Left lung (tissue), 10 donors: ENCODE results near the gene IGFL4. TPM values are rescaled to one million over a fixed set of nuclear protein-coding genes. Genes with fewer than 3 reads are reported as not detected.

ENCODE experiments used
- ATAC-seq: fragments of 200-7000 bp; cut with Tn5 transposase; one replicate; pipeline ENCODE4 v1.9.1; 2020; ENCODE audit warnings: moderate library complexity
- DNase-seq, 4 donors: peaks; one replicate each; pipeline ENCODE4 v3.0.0-alpha.2; 2013 to 2020
- H3K27ac ChIP-seq, 2 donors: fragments of 200-600 bp; sonication (generic) in 1 of 2; one replicate each; pipeline versions ENCODE4 v1.5.0 to v1.8.0; 2020 to 2021
- H3K27me3 ChIP-seq, 2 donors: fragments of 200-600 bp; sonication (generic) in 1 of 2; one replicate each; pipeline versions ENCODE4 v1.5.0 to v1.8.0; 2020 to 2021
- H3K36me3 ChIP-seq, 2 donors: fragments of 200-600 bp; sonication (generic) in 1 of 2; one replicate each; pipeline versions ENCODE4 v1.5.0 to v1.8.0; 2020 to 2021
- H3K4me1 ChIP-seq, 2 donors: fragments of 200-600 bp; one replicate each; pipeline ENCODE4 v1.8.0; 2021
- H3K4me3 ChIP-seq, 2 donors: fragments of 200-600 bp; sonication (generic) in 1 of 2; one replicate each; pipeline versions ENCODE4 v1.5.0 to v1.8.0; 2020 to 2021; ENCODE audit warnings: mild to moderate bottlenecking in 1 of 2
- H3K9me3 ChIP-seq, 2 donors: fragments of 200-600 bp; sonication (generic) in 1 of 2; one replicate each; pipeline versions ENCODE4 v1.5.0 to v1.8.0; 2020 to 2021
- intact Hi-C, 2 donors: fragments of 100-400 bp; cut with DNase I; formaldehyde crosslinking; loops; one replicate each; pipeline versions ENCODE4 v1.11.2 to v1.14.2; 2022
- polyA plus RNA-seq, 6 donors: library from polyadenylated mRNA; unstranded; fragments of 120-200 nt; gene quantifications; one replicate each; pipeline ENCODE4 v1.2.1, GENCODE V29; 2013; ENCODE audit not compliant: insufficient read length in 6 of 6
- total RNA-seq, 2 donors: library from RNA; stranded (reverse); fragmentation: NEBNext Ultra II Directional; extraction: Animal tissue kit (Norgen Biotek cat#: 25700); gene quantifications; one replicate each; pipeline ENCODE4 v1.2.1, GENCODE V29; 2021
- TF ChIP-seq, protein P1 (sequence below), 2 donors: fragments of 200-600 bp; sonication (generic) in 1 of 2; IDR thresholded peaks; one replicate each; pipeline versions ENCODE4 v1.5.0 to v1.8.0; 2021; ENCODE audit warnings: antibody characterized with exemption in 2 of 2
- donor health status: DM: no; HTN: yes; CAD: no.
- donor health status: DM: no; HTN: no; CAD: no.

The IGFL4 gene
- total and polyA plus RNA-seq, 8 donors = 0.48 to 1.2 (median 1.0) TPM; not detected in 2

DNA sequence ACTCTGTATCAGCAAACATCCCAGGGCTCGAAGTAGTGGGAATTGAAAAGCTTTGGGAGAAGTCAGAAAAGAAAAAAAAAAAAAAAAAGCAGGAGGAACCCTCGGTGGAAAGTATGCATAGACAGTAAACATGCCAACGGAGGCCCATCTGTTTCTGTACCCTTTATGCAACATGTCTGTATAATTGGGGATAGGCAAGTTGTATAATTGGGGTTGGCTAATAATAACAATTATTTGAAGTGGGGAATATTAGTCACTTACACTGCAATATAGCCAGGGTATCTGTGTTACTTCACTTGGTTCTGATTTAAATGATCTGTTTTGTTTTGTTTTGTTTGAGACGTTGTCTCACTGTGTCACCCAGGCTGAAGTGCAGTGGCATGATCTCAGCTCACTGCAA is 12.1 kb upstream of the IGFL4 start:
- Histone ChIP-seq H3K4me1 (no peaks in the 10 kb centered on the region), H3K27me3 (peaks cover 7 to 86% of the 10 kb centered on the region in 2 donors), H3K27ac (no peak overlapping the region), H3K9me3 (no peaks in the 10 kb centered on the region), H3K36me3 (no peaks in the 10 kb centered on the region), H3K4me3 (no peak overlapping the region)
- ATAC-seq (no peak), DNase-seq (no peak)
- TF ChIP-seq, protein P1, sequence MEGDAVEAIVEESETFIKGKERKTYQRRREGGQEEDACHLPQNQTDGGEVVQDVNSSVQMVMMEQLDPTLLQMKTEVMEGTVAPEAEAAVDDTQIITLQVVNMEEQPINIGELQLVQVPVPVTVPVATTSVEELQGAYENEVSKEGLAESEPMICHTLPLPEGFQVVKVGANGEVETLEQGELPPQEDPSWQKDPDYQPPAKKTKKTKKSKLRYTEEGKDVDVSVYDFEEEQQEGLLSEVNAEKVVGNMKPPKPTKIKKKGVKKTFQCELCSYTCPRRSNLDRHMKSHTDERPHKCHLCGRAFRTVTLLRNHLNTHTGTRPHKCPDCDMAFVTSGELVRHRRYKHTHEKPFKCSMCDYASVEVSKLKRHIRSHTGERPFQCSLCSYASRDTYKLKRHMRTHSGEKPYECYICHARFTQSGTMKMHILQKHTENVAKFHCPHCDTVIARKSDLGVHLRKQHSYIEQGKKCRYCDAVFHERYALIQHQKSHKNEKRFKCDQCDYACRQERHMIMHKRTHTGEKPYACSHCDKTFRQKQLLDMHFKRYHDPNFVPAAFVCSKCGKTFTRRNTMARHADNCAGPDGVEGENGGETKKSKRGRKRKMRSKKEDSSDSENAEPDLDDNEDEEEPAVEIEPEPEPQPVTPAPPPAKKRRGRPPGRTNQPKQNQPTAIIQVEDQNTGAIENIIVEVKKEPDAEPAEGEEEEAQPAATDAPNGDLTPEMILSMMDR (IDR thresholded peaks at IDR 0.05) = no peak
- intact Hi-C loops = no loop called here

DNA sequence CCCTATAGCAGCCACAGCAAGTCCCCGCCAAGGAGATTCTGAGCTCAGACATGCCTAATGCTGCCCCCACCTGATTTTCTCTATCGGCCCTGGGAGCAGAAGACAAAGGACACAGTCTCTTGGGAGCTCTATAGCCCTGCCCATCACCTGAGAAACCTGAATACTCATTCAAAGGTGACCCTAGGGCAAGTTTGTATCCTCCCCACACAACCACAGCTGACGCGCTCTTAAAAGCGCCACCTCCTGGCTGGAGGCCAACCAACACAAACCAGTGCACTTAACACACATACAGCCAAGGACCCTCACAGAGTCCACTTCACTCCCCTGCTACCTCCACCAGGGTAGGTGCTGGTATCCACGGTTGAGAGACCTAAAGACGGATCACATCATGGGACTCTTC is 8.8 kb upstream of the IGFL4 start:
- intact Hi-C loops = no loop called here
- no peaks in the 10 kb centered on the region for H3K36me3 ChIP-seq
- no peaks in the 10 kb centered on the region for H3K9me3 ChIP-seq
- no peak overlapping the region for H3K27ac ChIP-seq
- H3K4me1 ChIP-seq = no peaks in the 10 kb centered on the region
- DNase-seq = no peak
- no peak for ATAC-seq
- no peak overlapping the region for H3K4me3 ChIP-seq
- peaks cover 0 to 86% of the 10 kb centered on the region in 2 donors for H3K27me3 ChIP-seq
- TF ChIP-seq, protein P1 (IDR thresholded peaks at IDR 0.05) = no peak

GRCh38 chr19:46043519-46043918 is 2.7 kb upstream of the IGFL4 start:
- Histone ChIP-seq H3K27me3 (peaks cover 0 to 81% of the 10 kb centered on the region in 2 donors), H3K36me3 (no peaks in the 10 kb centered on the region), H3K4me1 (no peaks in the 10 kb centered on the region), H3K27ac (no peak overlapping the region), H3K9me3 (no peaks in the 10 kb centered on the region), H3K4me3 (no peak overlapping the region)
- DNase-seq (no peak), ATAC-seq (no peak)
- intact Hi-C loops = no loop called here
- TF ChIP-seq, protein P1 (IDR thresholded peaks at IDR 0.05) = no peak

GRCh38 chr19:46042252-46042883 is 1.6 kb upstream of the IGFL4 start:
- H3K27me3 ChIP-seq = peaks cover 0 to 70% of the 10 kb centered on the region in 2 donors
- H3K27ac ChIP-seq = no peak overlapping the region
- H3K9me3 ChIP-seq = no peaks in the 10 kb centered on the region
- DNase-seq = no peak
- TF ChIP-seq, protein P1 (IDR thresholded peaks at IDR 0.05) = no peak
- intact Hi-C loops = no loop called here
- no peaks in the 10 kb centered on the region for H3K36me3 ChIP-seq
- H3K4me3 ChIP-seq = no peak overlapping the region
- H3K4me1 ChIP-seq = no peaks in the 10 kb centered on the region
- no peak for ATAC-seq

DNA sequence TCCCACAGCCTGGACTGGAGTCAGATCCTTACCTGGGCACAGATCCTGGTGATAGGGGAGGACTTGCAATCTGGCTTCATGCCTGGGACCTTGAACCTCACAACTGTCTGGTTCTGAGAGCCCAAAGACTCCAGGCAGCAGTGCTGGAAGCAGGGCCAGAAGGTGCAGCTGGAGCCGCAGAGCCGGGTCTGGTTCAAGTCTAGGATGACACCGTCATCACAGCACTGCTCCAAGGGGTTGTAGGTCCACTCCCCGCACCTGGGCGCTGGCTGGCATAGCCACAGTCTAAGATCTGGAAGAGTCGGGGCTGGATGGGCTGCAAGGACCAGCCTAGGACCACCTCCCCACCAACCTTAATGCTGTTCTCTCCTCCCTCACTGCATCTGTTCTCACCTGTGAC is 677 bp downstream of the IGFL4 start:
- H3K4me3 ChIP-seq = no peak overlapping the region
- H3K4me1 ChIP-seq = no peaks in the 10 kb centered on the region
- no peak overlapping the region for H3K27ac ChIP-seq
- no peaks in the 10 kb centered on the region for H3K36me3 ChIP-seq
- DNase-seq (no peak), ATAC-seq (no peak)
- peaks cover 0 to 68% of the 10 kb centered on the region in 2 donors for H3K27me3 ChIP-seq
- TF ChIP-seq, protein P1 (IDR thresholded peaks at IDR 0.05) = no peak
- intact Hi-C loops = no loop called here
- H3K9me3 ChIP-seq = no peaks in the 10 kb centered on the region
